B cell (primary cell): ENCODE data around the gene AMMECR1. TPM values are rescaled to one million over a fixed set of nuclear protein-coding genes. Genes with fewer than 3 reads are reported as not detected.

Source experiments
- ATAC-seq: fragments of 200-7000 bp; cut with Tn5 transposase; one replicate; pipeline ENCODE4 v1.10.0; 2021; ENCODE audit warnings: low read depth, mild to moderate bottlenecking, moderate number of reproducible peaks, moderate library complexity
- CTCF ChIA-PET: fragments of 350-600 bp; sonication (Branson Sonifier 250); formaldehyde crosslinking; loops from one replicate; lab custom pipeline; 2021; ENCODE audit warnings: antibody characterized with exemption, inconsistent platforms; lab: Charles Lee
- POLR2A ChIA-PET: fragments of 350-600 bp; sonication (Branson Sonifier 250); formaldehyde crosslinking; loops from one replicate; lab custom pipeline; 2021; ENCODE audit warnings: antibody characterized with exemption; lab: Charles Lee
- DNase-seq: peaks from one replicate; pipeline ENCODE4 v3.0.0; 2013
- H2AFZ ChIP-seq: 2 replicates; pipeline ENCODE4 v1.6.1; 2012; ENCODE audit warnings: mild to moderate bottlenecking, low read depth, low read length; ENCODE audit not compliant: insufficient read depth, poor library complexity, severe bottlenecking
- H3K27ac ChIP-seq, 2 donors: 1 replicate in 1 of 2; 2 replicates in 1 of 2; pipeline ENCODE4 v1.5.1; 2012 to 2013; ENCODE audit warnings: low read length in 2 of 2, mild to moderate bottlenecking in 2 of 2, moderate library complexity in 1 of 2
- H3K27me3 ChIP-seq, 4 experiments: fragments of 200-600 bp in 1 of 4; sonication (generic) in 1 of 4; replicated peaks in 1 of 4; 1 replicate in 2 of 4; 2 replicates in 2 of 4; pipeline versions ENCODE4 v1.6.1 to v1.7.0; 2013 to 2016; ENCODE audit warnings: low read length in 3 of 4, mild to moderate bottlenecking in 2 of 4, mixed read lengths in 1 of 4, moderate library complexity in 1 of 4; ENCODE audit not compliant: insufficient read depth in 4 of 4, control insufficient read depth in 3 of 4; ENCODE audit errors: control extremely low read depth in 1 of 4
- H3K36me3 ChIP-seq, 2 experiments: replicated peaks in 1 of 2; 1 replicate in 1 of 2; 2 replicates in 1 of 2; pipeline versions ENCODE4 v1.6.1 to v1.7.1; 2013; ENCODE audit warnings: low read length in 1 of 2; ENCODE audit not compliant: insufficient read depth in 2 of 2, control insufficient read depth in 1 of 2; ENCODE audit errors: control extremely low read depth in 1 of 2, extremely low read depth in 1 of 2
- H3K4me1 ChIP-seq, 2 donors: fragments of 200-600 bp in 1 of 2; sonication (generic) in 1 of 2; 1 replicate in 1 of 2; 2 replicates in 1 of 2; pipeline versions ENCODE4 v1.5.1 to v1.6.1; 2013 to 2017; ENCODE audit warnings: low read length in 2 of 2; ENCODE audit not compliant: control insufficient read depth in 2 of 2, insufficient read depth in 2 of 2
- H3K4me2 ChIP-seq: replicated peaks from 2 replicates; pipeline ENCODE3; 2012; ENCODE audit warnings: mild to moderate bottlenecking, low read depth, low read length; ENCODE audit not compliant: poor library complexity, severe bottlenecking
- H3K4me3 ChIP-seq, 5 experiments: fragments of 200-600 bp in 1 of 5; sonication (generic) in 1 of 5; 1 replicate in 3 of 5; 2 replicates in 2 of 5; pipeline versions ENCODE4 v1.5.1 to v1.7.0; 2011 to 2016; ENCODE audit warnings: low read length in 4 of 5, mild to moderate bottlenecking in 4 of 5, low read depth in 2 of 5, control low read depth in 1 of 5, moderate library complexity in 1 of 5; ENCODE audit not compliant: insufficient read depth in 1 of 5; ENCODE audit errors: control extremely low read depth in 1 of 5, extremely low read depth in 1 of 5
- H3K79me2 ChIP-seq: fragments of 200-600 bp; sonication (generic); one replicate; pipeline ENCODE4 v1.6.0; 2016; ENCODE audit warnings: low read length; ENCODE audit not compliant: control insufficient read depth, insufficient read depth
- H3K9ac ChIP-seq: fragments of 200-600 bp; sonication (generic); 2 replicates; pipeline ENCODE4 v1.6.1; 2017; ENCODE audit warnings: mild to moderate bottlenecking, low read length, moderate library complexity
- H3K9me3 ChIP-seq, 3 donors: one replicate each; pipeline versions ENCODE4 v1.6.1 to v1.7.1; 2013; ENCODE audit warnings: low read length in 2 of 3; ENCODE audit not compliant: control insufficient read depth in 2 of 3, insufficient read depth in 1 of 3; ENCODE audit errors: control extremely low read depth in 1 of 3
- H4K20me1 ChIP-seq: 2 replicates; pipeline ENCODE4 v1.6.0; 2012; ENCODE audit warnings: mild to moderate bottlenecking, low read length; ENCODE audit not compliant: insufficient read depth, control insufficient read depth, poor library complexity, severe bottlenecking
- H3K27ac Mint-ChIP-seq: one replicate; pipeline ENCODE4 v1.8.0; 2021; ENCODE audit warnings: mixed read lengths
- H3K27me3 Mint-ChIP-seq: one replicate; pipeline ENCODE4 v1.8.0; 2021; ENCODE audit warnings: mixed read lengths
- H3K4me1 Mint-ChIP-seq: one replicate; pipeline ENCODE4 v1.8.0; 2021; ENCODE audit warnings: mixed read lengths
- H3K4me3 Mint-ChIP-seq: one replicate; pipeline ENCODE4 v1.8.0; 2021; ENCODE audit warnings: mixed read lengths
- H3K9me3 Mint-ChIP-seq: one replicate; pipeline ENCODE4 v1.8.0; 2022; ENCODE audit warnings: mixed read lengths; ENCODE audit not compliant: insufficient read depth
- CTCF ChIP-seq: fragments of 200-600 bp; IDR thresholded peaks from one replicate; pipeline ENCODE4 v1.8.0; 2022; ENCODE audit warnings: antibody characterized with exemption, mild to moderate bottlenecking
- EZH2 ChIP-seq: IDR thresholded peaks from 2 replicates; pipeline ENCODE4 v1.6.1; 2012; ENCODE audit warnings: borderline replicate concordance, low read depth, mild to moderate bottlenecking, moderate library complexity, low read length; ENCODE audit not compliant: insufficient read depth, poor library complexity, severe bottlenecking
- WGBS: methylation state at CpG from one replicate; pipeline ENCODE4 v1.1.5; 2013; ENCODE audit warnings: missing lambda C conversion rate; ENCODE audit not compliant: insufficient coverage; 5-methylcytosine and 5-hydroxymethylcytosine counted together
- intact Hi-C: fragments of 100-400 bp; cut with micrococcal nuclease; formaldehyde crosslinking; loops from one replicate; pipeline ENCODE4 v1.10.0; 2022
- polyA plus RNA-seq: library from polyadenylated mRNA; depleted of rRNA; stranded (reverse); fragments of >200 nt; gene quantifications from 2 replicates; pipeline ENCODE4 v1.2.3, GENCODE V29; 2012
- total RNA-seq, 2 donors: library from RNA; stranded (reverse); fragments of 120-200 nt in 1 of 2; gene quantifications; 1 replicate in 1 of 2; 2 replicates in 1 of 2; pipeline versions ENCODE4 v1.2.3 to v1.2.4, GENCODE V29; 2013 to 2022

The AMMECR1 gene
- total and polyA plus RNA-seq, 2 donors (not counting 1 experiment from before 2014, with no cell fraction given): 5.7 to 12.7 TPM

GRCh38 chrX:110183314-110183713, 134.6 kb downstream of the AMMECR1 start:
- Mint-ChIP-seq H3K4me3 (no peak overlapping the region), H3K27me3 (no peaks in the 10 kb centered on the region), H3K9me3 (no peaks in the 10 kb centered on the region), H3K27ac (no peak overlapping the region), H3K4me1 (no peaks in the 10 kb centered on the region)
- TF ChIP-seq CTCF: no peak
- DNase-seq (no peak), ATAC-seq (no peak)
- Histone ChIP-seq H3K9me3 (no peaks in the 10 kb centered on the region), H3K4me1 (no peaks in the 10 kb centered on the region), H3K9ac (no peak overlapping the region), H3K36me3 (no peaks in the 10 kb centered on the region), H3K27ac (no peak overlapping the region), H2AFZ (no peak overlapping the region), H3K4me3 (no peak overlapping the region), H3K27me3 (no peaks in the 10 kb centered on the region), H3K79me2 (no peaks in the 10 kb centered on the region), H3K4me2 (no peak overlapping the region), H4K20me1 (no peaks in the 10 kb centered on the region)
- intact Hi-C loops: no loop called here
- ChIA-PET POLR2A (no interaction called here), CTCF (no interaction called here)
- no CpG with 5 or more reads among the region's 2 CpGs for WGBS

GRCh38 chrX:110182865-110183264, 135.0 kb downstream of the AMMECR1 start:
- Histone ChIP-seq H2AFZ (no peak overlapping the region), H3K27me3 (no peaks in the 10 kb centered on the region), H3K36me3 (no peaks in the 10 kb centered on the region), H3K4me3 (no peak overlapping the region), H3K4me2 (no peak overlapping the region), H4K20me1 (no peaks in the 10 kb centered on the region), H3K9me3 (no peaks in the 10 kb centered on the region), H3K27ac (no peak overlapping the region), H3K9ac (no peak overlapping the region), H3K79me2 (no peaks in the 10 kb centered on the region), H3K4me1 (no peaks in the 10 kb centered on the region)
- intact Hi-C loops: no loop called here
- 100% methylated on average over 2 of the region's 6 CpGs for WGBS
- no peak overlapping the region for H3K27ac Mint-ChIP-seq
- H3K4me1 Mint-ChIP-seq: no peaks in the 10 kb centered on the region
- POLR2A ChIA-PET: no interaction called here
- no peaks in the 10 kb centered on the region for H3K9me3 Mint-ChIP-seq
- H3K27me3 Mint-ChIP-seq: no peaks in the 10 kb centered on the region
- H3K4me3 Mint-ChIP-seq: no peak overlapping the region
- TF ChIP-seq EZH2 (no peak), CTCF (no peak)
- CTCF ChIA-PET: interaction anchor here (1.0 kb wide), 1 partner anchor 35 kb away, joined by 3 read pairs; no protein-coding TSS in a partner anchor
- no peak for ATAC-seq
- no peak for DNase-seq
